ENCODE data around the gene PALM. TPM values are rescaled to one million over a fixed set of nuclear protein-coding genes. Genes with fewer than 3 reads are reported as not detected.

Gene PALM
- total RNA-seq, 4 donors from 2014 or later: 21.5 to 111 (median 53.0) TPM

DNA sequence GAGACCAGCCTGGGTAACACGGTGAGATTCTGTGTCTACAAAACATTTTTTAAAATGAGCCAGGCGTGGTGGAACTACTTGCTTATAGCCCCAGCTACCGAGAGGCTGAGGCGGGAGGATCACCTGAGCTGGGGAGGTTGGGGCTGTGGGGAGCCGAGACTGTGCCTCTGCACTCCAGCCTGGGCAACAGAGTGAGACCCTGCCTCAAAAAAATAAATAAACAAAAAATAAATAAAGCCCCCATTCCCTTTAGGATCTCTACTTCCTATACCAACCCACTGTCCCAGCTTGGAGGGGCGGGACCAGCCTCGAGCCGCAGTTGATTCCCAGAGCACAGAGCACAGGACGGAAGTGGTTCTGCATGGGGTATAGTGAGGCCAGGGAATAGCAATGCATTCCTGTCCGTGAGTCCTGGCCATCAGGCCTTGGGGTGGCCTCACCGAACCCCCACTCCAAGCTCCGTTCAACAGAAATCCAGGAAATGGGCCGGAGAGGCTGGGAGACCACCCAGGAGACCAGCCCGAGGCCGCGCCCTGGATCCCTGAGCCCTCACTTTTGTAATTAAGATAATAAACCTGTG is 83.7 kb downstream of the PALM start:
- Histone ChIP-seq H3K9me3 (no peaks in the 10 kb centered on the region), H3K4me3 (no peak overlapping the region), H3K36me3 (no peaks in the 10 kb centered on the region), H3K4me1 (peaks cover 0 to 41% (median 12%) of the 10 kb centered on the region in 3 donors), H3K27me3 (no peaks in the 10 kb centered on the region), H3K27ac (peak overlapping the region in 3 of 4 donors; percentile 38 to 50 (median 50))
- 74 to 79% methylated on average over 8 to 13 of the region's 16 CpGs for WGBS, 2 donors (ENCODE audit: low coverage in 1 of 2)
- TF ChIP-seq, protein P1, sequence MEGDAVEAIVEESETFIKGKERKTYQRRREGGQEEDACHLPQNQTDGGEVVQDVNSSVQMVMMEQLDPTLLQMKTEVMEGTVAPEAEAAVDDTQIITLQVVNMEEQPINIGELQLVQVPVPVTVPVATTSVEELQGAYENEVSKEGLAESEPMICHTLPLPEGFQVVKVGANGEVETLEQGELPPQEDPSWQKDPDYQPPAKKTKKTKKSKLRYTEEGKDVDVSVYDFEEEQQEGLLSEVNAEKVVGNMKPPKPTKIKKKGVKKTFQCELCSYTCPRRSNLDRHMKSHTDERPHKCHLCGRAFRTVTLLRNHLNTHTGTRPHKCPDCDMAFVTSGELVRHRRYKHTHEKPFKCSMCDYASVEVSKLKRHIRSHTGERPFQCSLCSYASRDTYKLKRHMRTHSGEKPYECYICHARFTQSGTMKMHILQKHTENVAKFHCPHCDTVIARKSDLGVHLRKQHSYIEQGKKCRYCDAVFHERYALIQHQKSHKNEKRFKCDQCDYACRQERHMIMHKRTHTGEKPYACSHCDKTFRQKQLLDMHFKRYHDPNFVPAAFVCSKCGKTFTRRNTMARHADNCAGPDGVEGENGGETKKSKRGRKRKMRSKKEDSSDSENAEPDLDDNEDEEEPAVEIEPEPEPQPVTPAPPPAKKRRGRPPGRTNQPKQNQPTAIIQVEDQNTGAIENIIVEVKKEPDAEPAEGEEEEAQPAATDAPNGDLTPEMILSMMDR (IDR thresholded peaks at IDR 0.05): no peak
- TF ChIP-seq POLR2A (IDR thresholded peaks at IDR 0.05) (no peak), POLR2AphosphoS5 (IDR thresholded peaks at IDR 0.05) (no peak), EP300 (IDR thresholded peaks at IDR 0.05) (no peak)
- no peak for ATAC-seq

DNA sequence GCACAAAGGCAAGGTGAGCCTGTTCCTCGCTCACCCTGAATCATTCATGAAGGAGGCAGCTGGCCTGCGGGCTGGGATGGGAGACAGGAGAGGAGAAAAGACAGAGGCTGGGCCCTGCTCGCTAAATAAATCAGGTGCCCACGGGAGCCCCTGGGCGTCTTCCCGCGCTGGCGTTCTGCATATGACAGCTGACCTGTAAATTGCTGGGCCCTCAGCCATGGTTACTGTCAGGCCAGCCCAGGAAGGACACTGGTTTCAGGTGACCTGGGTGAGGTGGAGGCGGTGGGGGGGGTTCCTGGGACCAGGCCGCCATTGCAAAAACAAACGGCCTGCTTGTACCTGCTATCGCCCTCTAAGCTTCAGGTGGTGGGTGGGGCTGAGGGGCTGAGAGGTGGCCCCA is 85.1 kb downstream of the PALM start:
- no peak for TF ChIP-seq POLR2A (IDR thresholded peaks at IDR 0.05)
- TF ChIP-seq, protein P1 (IDR thresholded peaks at IDR 0.05): no peak
- no peak for TF ChIP-seq EP300 (IDR thresholded peaks at IDR 0.05)
- TF ChIP-seq POLR2AphosphoS5 (IDR thresholded peaks at IDR 0.05): no peak
- no peaks in the 10 kb centered on the region for H3K27me3 ChIP-seq
- no peak overlapping the region for H3K4me3 ChIP-seq
- H3K36me3 ChIP-seq: no peaks in the 10 kb centered on the region
- no peaks in the 10 kb centered on the region for H3K9me3 ChIP-seq
- no peak for ATAC-seq
- H3K27ac ChIP-seq: no peak overlapping the region
- 60 to 100% methylated on average over 1 of the region's 12 CpGs for WGBS, 2 donors (ENCODE audit: low coverage in 1 of 2)
- H3K4me1 ChIP-seq: peaks cover 0 to 41% (median 14%) of the 10 kb centered on the region in 3 donors

DNA sequence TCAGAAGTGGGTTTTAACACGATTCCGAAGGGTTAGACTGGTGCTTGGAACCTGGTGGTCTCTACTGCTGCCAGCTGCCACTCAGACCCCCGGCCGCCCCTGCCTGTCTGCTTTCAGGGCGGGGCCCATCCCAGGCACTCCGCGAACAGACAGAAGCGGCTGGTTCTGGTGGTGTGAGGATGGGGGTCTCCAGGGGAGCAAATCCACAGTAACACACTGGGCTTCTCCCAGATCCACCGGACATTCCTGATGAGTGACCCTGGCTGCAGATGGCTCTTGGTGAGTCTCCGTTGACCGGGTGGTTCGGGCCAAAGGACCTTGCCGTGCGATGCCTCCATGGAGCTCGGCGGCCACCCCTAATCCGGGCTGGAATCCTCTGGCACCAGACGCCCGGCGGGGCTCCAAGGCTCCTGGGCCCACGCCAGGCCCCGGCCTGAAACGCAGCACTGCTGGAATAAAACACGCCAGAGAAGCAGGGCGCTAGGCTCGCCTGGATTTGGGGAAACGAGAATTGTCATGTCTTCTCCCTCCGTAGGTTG is 86.4 kb downstream of the PALM start:
- no peaks in the 10 kb centered on the region for H3K27me3 ChIP-seq
- H3K9me3 ChIP-seq: no peaks in the 10 kb centered on the region
- H3K4me3 ChIP-seq: no peak overlapping the region
- H3K36me3 ChIP-seq: peaks cover 0 to 3% of the 10 kb centered on the region in 2 donors
- TF ChIP-seq POLR2AphosphoS5 (IDR thresholded peaks at IDR 0.05) (peak; percentile 15), POLR2A (IDR thresholded peaks at IDR 0.05) (no peak)
- ATAC-seq: no peak
- H3K27ac ChIP-seq: peak overlapping the region in 2 of 4 donors; percentile 58 to 85
- H3K4me1 ChIP-seq: peaks cover 0 to 49% (median 27%) of the 10 kb centered on the region in 3 donors
- WGBS, 2 donors (ENCODE audit: low coverage in 1 of 2): 60% methylated on average over 1 of the region's 28 CpGs; no CpG with 5 or more reads in 1 of the 2 donors

GRCh38 chr19:795691-796581 is 87.2 kb downstream of the PALM start:
- Histone ChIP-seq H3K9me3 (no peaks in the 10 kb centered on the region), H3K27ac (peak overlapping the region in 3 of 4 donors; percentile 49 to 85 (median 84)), H3K36me3 (peaks cover 0 to 11% of the 10 kb centered on the region in 2 donors), H3K4me3 (peak overlapping the region; percentile 48 to 98), H3K27me3 (no peaks in the 10 kb centered on the region), H3K4me1 (peaks cover 4 to 54% (median 34%) of the 10 kb centered on the region in 3 donors)
- TF ChIP-seq POLR2AphosphoS5 (IDR thresholded peaks at IDR 0.05) (no peak), EP300 (IDR thresholded peaks at IDR 0.05) (no peak), POLR2A (IDR thresholded peaks at IDR 0.05) (no peak)
- TF ChIP-seq, protein P1 (IDR thresholded peaks at IDR 0.05): no peak
- no peak for ATAC-seq
- no CpG with 5 or more reads among the region's 39 CpGs for WGBS, 2 donors (ENCODE audit: low coverage in 1 of 2)
